A673 (cell line): ENCODE measurements around the gene LGR4.

Experiments used
- CTCF ChIP-seq: fragments of 300-800, 200-600 bp; sonication (generic); conservative IDR thresholded peaks from 2 replicates; pipeline ENCODE4 v1.5.1; 2017; ENCODE audit warnings: low read depth, mild to moderate bottlenecking, antibody characterized with exemption, low read length, moderate library complexity, mixed read lengths
- EZH2 ChIP-seq: fragments of 200-600 bp; sonication (generic); IDR thresholded peaks from 2 replicates; pipeline ENCODE4 v1.6.1; 2017; ENCODE audit warnings: borderline replicate concordance, low read depth, mild to moderate bottlenecking, mixed read lengths, antibody characterized with exemption, low read length; ENCODE audit not compliant: poor library complexity, severe bottlenecking

- TF ChIP-seq EZH2 (no peak), CTCF (no peak)
These were observed at the start of gene LGR4 for GRCh38 chr11:27472398-27473016.
